GM12878 (cell line): ENCODE measurements around the gene ZNF304. TPM values are rescaled to one million over a fixed set of nuclear protein-coding genes. Genes with fewer than 3 reads are reported as not detected.

Source experiments
- BHLHE40 ChIP-seq, 2 experiments: fragments of 450-650 bp in 1 of 2; IDR thresholded peaks; 2 replicates each; pipeline ENCODE4 v1.6.1; 2011 to 2017; ENCODE audit warnings: low read depth in 2 of 2, borderline replicate concordance in 1 of 2, improper control_type of control experiment in 1 of 2, low read length in 1 of 2, mild to moderate bottlenecking in 1 of 2
- CHD2 ChIP-seq: IDR thresholded peaks from 2 replicates; pipeline ENCODE4 v1.6.1; 2011; ENCODE audit warnings: low read depth, low read length, improper control_type of control experiment, borderline replicate concordance
- FOXK2 ChIP-seq: fragments of 450-650 bp; IDR thresholded peaks from 2 replicates; pipeline ENCODE4 v1.6.1; 2017; ENCODE audit warnings: mild to moderate bottlenecking, moderate library complexity
- GABPA ChIP-seq: IDR thresholded peaks from 2 replicates; pipeline ENCODE4 v1.6.1; 2014; ENCODE audit warnings: antibody characterized with exemption, low read depth, mild to moderate bottlenecking, inconsistent platforms
- GATAD2B ChIP-seq: fragments of 450-650 bp; conservative IDR thresholded peaks from 2 replicates; pipeline ENCODE4 v1.6.1; 2017; ENCODE audit warnings: low read depth, mild to moderate bottlenecking, moderate library complexity
- KAT2A ChIP-seq: conservative IDR thresholded peaks from 2 replicates; pipeline ENCODE4 v1.6.1; 2011; ENCODE audit warnings: low read depth, low read length; ENCODE audit not compliant: control insufficient read depth
- KLF5 ChIP-seq: fragments of 450-650 bp; IDR thresholded peaks from 2 replicates; pipeline ENCODE4 v1.6.1; 2014; ENCODE audit warnings: mild to moderate bottlenecking; ENCODE audit not compliant: partially characterized antibody
- MYC ChIP-seq: IDR thresholded peaks from 2 replicates; pipeline ENCODE4 v1.6.1; 2011; ENCODE audit warnings: mild to moderate bottlenecking, low read length, moderate library complexity, inconsistent platforms; ENCODE audit not compliant: insufficient read depth, insufficient replicate concordance, insufficient read length, severe bottlenecking
- PAX8 ChIP-seq: fragments of 450-650 bp; IDR thresholded peaks from 2 replicates; pipeline ENCODE4 v1.6.1; 2017; ENCODE audit warnings: mild to moderate bottlenecking, moderate library complexity
- PML ChIP-seq: IDR thresholded peaks from 2 replicates; pipeline ENCODE4 v1.6.1; 2012; ENCODE audit warnings: low read length, inconsistent platforms
- RELA ChIP-seq: fragments of 450-650 bp; IDR thresholded peaks from 2 replicates; pipeline ENCODE4 v1.8.0; 2014; ENCODE audit warnings: borderline replicate concordance; ENCODE audit not compliant: partially characterized antibody
- SMC3 ChIP-seq: IDR thresholded peaks from 2 replicates; pipeline ENCODE4 v1.6.1; 2011; ENCODE audit warnings: low read length, improper control_type of control experiment, borderline replicate concordance
- STAT3 ChIP-seq: IDR thresholded peaks from 2 replicates; pipeline ENCODE4 v1.6.1; 2011; ENCODE audit warnings: low read depth, low read length, improper control_type of control experiment
- TAF1 ChIP-seq: IDR thresholded peaks from 2 replicates; pipeline ENCODE4 v1.6.1; 2011; ENCODE audit warnings: mild to moderate bottlenecking, low read depth, low read length, borderline replicate concordance
- TCF7 ChIP-seq: IDR thresholded peaks from 2 replicates; pipeline ENCODE4 v1.6.1; 2014; ENCODE audit warnings: antibody characterized with exemption, borderline replicate concordance
- ZNF217 ChIP-seq: fragments of 450-650 bp; IDR thresholded peaks from 2 replicates; pipeline ENCODE4 v1.6.1; 2017; ENCODE audit warnings: antibody characterized with exemption, mild to moderate bottlenecking
- ZNF622 ChIP-seq: fragments of 450-650 bp; IDR thresholded peaks from 2 replicates; pipeline ENCODE4 v1.6.1; 2017; ENCODE audit warnings: mild to moderate bottlenecking, inconsistent platforms
- ZZZ3 ChIP-seq: IDR thresholded peaks from 2 replicates; pipeline ENCODE4 v1.6.1; 2011; ENCODE audit warnings: low read depth; ENCODE audit not compliant: control insufficient read depth, insufficient read length
- polyA plus RNA-seq, 11 experiments: library from polyadenylated mRNA; depleted of rRNA in 4 of 11; unstranded in 6 of 11; stranded (reverse) in 5 of 11; fragments of >200 nt; fragmentation: Nextera tagmentation in 4 of 11; fragmentation: Illumina TruSeq in 1 of 11; extraction: Ambion mirVana in 4 of 11; extraction: Trizol in 1 of 11; gene quantifications; 1 replicate in 1 of 11; 2 replicates in 10 of 11; pipeline versions ENCODE4 v1.2.1 to v1.2.3, GENCODE V29; 2011 to 2016; ENCODE audit warnings: inconsistent platforms in 2 of 11, missing spikeins in 2 of 11, low read depth in 1 of 11
- total RNA-seq, 4 experiments: library from RNA; depleted of rRNA in 3 of 4; stranded (reverse); fragments of >200 nt in 3 of 4; fragmentation: Illumina TruSeq in 1 of 4; extraction: Trizol in 1 of 4; gene quantifications; 2 replicates each; pipeline versions ENCODE4 v1.2.1 to v1.2.3, GENCODE V29; 2013 to 2021
- TF ChIP-seq, protein P1 (sequence below), 3 experiments: IDR thresholded peaks in 2 of 3; conservative IDR thresholded peaks in 1 of 3; 2 replicates each; pipeline ENCODE4 v1.5.1; 2011; ENCODE audit warnings: low read depth in 3 of 3, low read length in 3 of 3, mild to moderate bottlenecking in 3 of 3, control low read depth in 2 of 3, moderate library complexity in 2 of 3, inconsistent platforms in 1 of 3, mixed read lengths in 1 of 3; ENCODE audit not compliant: control insufficient read depth in 2 of 3, insufficient read depth in 1 of 3; ENCODE audit errors: extremely low read depth in 1 of 3
- TF ChIP-seq, protein P2 (sequence below): IDR thresholded peaks from 2 replicates; pipeline ENCODE4 v1.6.1; 2012; ENCODE audit warnings: low read depth, low read length, improper control_type of control experiment
- TF ChIP-seq, protein P3 (sequence below): IDR thresholded peaks from 2 replicates; pipeline ENCODE4 v1.6.1; 2012; ENCODE audit warnings: mild to moderate bottlenecking, low read depth, low read length
- TF ChIP-seq, protein P4 (sequence below): IDR thresholded peaks from 2 replicates; pipeline ENCODE4 v1.6.1; 2011; ENCODE audit warnings: mild to moderate bottlenecking, low read depth, low read length, moderate library complexity; ENCODE audit not compliant: insufficient replicate concordance

ZNF304 gene
- total and polyA plus RNA-seq, 10 of the 15 experiments (the other 5 are each of a cell fraction or from before 2014, with no cell fraction given): 1.1 to 11.6 (median 6.9) TPM

DNA sequence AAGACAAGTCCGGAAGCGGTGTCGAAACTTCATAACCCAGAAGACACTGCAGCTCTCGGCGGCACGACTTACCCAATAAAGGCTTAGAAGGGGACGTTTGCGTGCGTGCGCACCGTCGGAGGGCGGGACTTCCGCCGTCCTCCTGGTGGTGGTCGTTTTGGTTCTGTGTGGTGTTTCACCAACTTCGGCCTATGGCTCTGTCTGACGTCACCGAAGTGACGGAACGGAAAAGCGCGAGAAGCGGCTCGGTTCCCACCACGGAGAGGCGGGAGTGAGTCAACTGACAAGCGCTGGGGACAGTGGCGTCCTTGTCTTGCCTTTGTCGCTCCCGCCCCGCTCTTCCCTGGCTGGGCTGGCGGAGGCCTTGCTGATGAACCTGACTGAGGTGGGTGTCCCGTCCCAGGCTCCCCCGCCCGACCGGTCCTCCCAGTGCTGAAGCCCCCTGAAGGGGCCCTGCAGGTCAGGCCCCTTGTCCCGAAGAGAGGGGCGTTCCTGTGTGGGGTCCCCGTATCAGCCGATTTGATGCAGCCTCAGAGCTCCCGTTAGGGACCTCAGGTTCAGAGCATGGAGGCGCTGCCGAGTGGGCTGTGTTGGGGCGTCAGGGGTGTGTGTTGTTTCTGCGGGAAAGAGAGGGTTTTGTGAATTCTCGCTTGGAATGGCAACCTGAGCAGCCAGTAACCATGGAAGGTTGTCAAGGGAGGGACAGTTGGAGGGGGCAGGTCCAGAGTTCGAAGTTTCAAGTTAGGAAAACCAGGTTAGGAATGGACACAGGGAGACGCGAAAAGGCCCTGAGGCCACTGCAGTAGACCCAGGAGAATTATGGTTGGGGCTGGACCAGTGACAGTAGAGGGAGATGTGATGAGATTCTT lies 38.9 kb downstream of the ZNF304 start, which contains the start of gene ZNF548 (continued):
- TF ChIP-seq MYC (no peak), ZZZ3 (no peak), TAF1 (no peak), TCF7 (no peak), RELA (no peak), KAT2A (no peak), CHD2 (peak; percentile 91), SMC3 (no peak), STAT3 (no peak), GATAD2B (0 out of 2 replicates have a peak, but pooled peaks have one; percentile 25), FOXK2 (no peak), GABPA (peak; percentile 92), BHLHE40 (IDR thresholded peaks at IDR 0.05; ENCODE audit: borderline replicate concordance in 1 of 2, low read depth in 2 of 2, low read length in 1 of 2) (0 out of 4 replicates have a peak, but pooled peaks of 1 of the 2 experiments have one; percentile 16), ZNF217 (no peak), PAX8 (no peak), PML (no peak), KLF5 (peak; percentile 58), ZNF622 (no peak)
- TF ChIP-seq, protein P1, sequence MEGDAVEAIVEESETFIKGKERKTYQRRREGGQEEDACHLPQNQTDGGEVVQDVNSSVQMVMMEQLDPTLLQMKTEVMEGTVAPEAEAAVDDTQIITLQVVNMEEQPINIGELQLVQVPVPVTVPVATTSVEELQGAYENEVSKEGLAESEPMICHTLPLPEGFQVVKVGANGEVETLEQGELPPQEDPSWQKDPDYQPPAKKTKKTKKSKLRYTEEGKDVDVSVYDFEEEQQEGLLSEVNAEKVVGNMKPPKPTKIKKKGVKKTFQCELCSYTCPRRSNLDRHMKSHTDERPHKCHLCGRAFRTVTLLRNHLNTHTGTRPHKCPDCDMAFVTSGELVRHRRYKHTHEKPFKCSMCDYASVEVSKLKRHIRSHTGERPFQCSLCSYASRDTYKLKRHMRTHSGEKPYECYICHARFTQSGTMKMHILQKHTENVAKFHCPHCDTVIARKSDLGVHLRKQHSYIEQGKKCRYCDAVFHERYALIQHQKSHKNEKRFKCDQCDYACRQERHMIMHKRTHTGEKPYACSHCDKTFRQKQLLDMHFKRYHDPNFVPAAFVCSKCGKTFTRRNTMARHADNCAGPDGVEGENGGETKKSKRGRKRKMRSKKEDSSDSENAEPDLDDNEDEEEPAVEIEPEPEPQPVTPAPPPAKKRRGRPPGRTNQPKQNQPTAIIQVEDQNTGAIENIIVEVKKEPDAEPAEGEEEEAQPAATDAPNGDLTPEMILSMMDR (IDR thresholded peaks at IDR 0.05 in 2 of 3, conservative IDR thresholded peaks at IDR 0.05 in 1 of 3; ENCODE audit: control insufficient read depth in 2 of 3, extremely low read depth in 1 of 3, insufficient read depth in 1 of 3, low read depth in 3 of 3, low read length in 3 of 3): peak in 2 of 3 experiments; percentile 18 to 23; a peak in 2 of 6 replicates
- TF ChIP-seq, protein P2, sequence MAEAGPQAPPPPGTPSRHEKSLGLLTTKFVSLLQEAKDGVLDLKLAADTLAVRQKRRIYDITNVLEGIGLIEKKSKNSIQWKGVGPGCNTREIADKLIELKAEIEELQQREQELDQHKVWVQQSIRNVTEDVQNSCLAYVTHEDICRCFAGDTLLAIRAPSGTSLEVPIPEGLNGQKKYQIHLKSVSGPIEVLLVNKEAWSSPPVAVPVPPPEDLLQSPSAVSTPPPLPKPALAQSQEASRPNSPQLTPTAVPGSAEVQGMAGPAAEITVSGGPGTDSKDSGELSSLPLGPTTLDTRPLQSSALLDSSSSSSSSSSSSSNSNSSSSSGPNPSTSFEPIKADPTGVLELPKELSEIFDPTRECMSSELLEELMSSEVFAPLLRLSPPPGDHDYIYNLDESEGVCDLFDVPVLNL: no peak
- TF ChIP-seq, protein P3, sequence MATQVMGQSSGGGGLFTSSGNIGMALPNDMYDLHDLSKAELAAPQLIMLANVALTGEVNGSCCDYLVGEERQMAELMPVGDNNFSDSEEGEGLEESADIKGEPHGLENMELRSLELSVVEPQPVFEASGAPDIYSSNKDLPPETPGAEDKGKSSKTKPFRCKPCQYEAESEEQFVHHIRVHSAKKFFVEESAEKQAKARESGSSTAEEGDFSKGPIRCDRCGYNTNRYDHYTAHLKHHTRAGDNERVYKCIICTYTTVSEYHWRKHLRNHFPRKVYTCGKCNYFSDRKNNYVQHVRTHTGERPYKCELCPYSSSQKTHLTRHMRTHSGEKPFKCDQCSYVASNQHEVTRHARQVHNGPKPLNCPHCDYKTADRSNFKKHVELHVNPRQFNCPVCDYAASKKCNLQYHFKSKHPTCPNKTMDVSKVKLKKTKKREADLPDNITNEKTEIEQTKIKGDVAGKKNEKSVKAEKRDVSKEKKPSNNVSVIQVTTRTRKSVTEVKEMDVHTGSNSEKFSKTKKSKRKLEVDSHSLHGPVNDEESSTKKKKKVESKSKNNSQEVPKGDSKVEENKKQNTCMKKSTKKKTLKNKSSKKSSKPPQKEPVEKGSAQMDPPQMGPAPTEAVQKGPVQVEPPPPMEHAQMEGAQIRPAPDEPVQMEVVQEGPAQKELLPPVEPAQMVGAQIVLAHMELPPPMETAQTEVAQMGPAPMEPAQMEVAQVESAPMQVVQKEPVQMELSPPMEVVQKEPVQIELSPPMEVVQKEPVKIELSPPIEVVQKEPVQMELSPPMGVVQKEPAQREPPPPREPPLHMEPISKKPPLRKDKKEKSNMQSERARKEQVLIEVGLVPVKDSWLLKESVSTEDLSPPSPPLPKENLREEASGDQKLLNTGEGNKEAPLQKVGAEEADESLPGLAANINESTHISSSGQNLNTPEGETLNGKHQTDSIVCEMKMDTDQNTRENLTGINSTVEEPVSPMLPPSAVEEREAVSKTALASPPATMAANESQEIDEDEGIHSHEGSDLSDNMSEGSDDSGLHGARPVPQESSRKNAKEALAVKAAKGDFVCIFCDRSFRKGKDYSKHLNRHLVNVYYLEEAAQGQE: 0 out of 2 replicates have a peak, but pooled peaks have one; percentile 3
- TF ChIP-seq, protein P4, sequence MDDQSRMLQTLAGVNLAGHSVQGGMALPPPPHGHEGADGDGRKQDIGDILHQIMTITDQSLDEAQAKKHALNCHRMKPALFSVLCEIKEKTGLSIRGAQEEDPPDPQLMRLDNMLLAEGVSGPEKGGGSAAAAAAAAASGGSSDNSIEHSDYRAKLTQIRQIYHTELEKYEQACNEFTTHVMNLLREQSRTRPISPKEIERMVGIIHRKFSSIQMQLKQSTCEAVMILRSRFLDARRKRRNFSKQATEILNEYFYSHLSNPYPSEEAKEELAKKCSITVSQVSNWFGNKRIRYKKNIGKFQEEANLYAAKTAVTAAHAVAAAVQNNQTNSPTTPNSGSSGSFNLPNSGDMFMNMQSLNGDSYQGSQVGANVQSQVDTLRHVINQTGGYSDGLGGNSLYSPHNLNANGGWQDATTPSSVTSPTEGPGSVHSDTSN: peak; percentile 43
